ENCODE data around the gene PKD2L1.

PKD2L1 gene

GRCh38 chr10:100364175-100364574 lies 34.1 kb upstream of the PKD2L1 start:
- Histone ChIP-seq H3K4me1 (ENCODE audit: control insufficient read depth in 1 of 2, insufficient read depth in 1 of 2, low read depth in 1 of 2, low read length in 1 of 2) (no peaks in the 10 kb centered on the region), H3K9me3 (no peaks in the 10 kb centered on the region), H3K27ac (no peak overlapping the region), H3K27me3 (no peaks in the 10 kb centered on the region), H3K36me3 (peaks cover 48% of the 10 kb centered on the region), H3K4me3 (ENCODE audit: low read depth in 1 of 2, low read length in 1 of 2) (no peak overlapping the region)
- no peak for TF ChIP-seq CTCF (IDR thresholded peaks at IDR 0.05)

- Histone ChIP-seq H3K4me1 (ENCODE audit: control insufficient read depth in 1 of 2, insufficient read depth in 1 of 2, low read depth in 1 of 2, low read length in 1 of 2) (no peaks in the 10 kb centered on the region), H3K27me3 (no peaks in the 10 kb centered on the region), H3K36me3 (peaks cover 51% of the 10 kb centered on the region), H3K27ac (no peak overlapping the region), H3K9me3 (no peaks in the 10 kb centered on the region), H3K4me3 (ENCODE audit: low read depth in 1 of 2, low read length in 1 of 2) (no peak overlapping the region)
- no peak for TF ChIP-seq CTCF (IDR thresholded peaks at IDR 0.05)
These were observed 32.8 kb upstream of the PKD2L1 start for GRCh38 chr10:100362570-100363496.

GRCh38 chr10:100360234-100360633 lies 30.2 kb upstream of the PKD2L1 start:
- no peaks in the 10 kb centered on the region for H3K9me3 ChIP-seq
- H3K27me3 ChIP-seq = no peaks in the 10 kb centered on the region
- peaks cover 51% of the 10 kb centered on the region for H3K36me3 ChIP-seq
- no peak overlapping the region for H3K27ac ChIP-seq
- no peak overlapping the region for H3K4me3 ChIP-seq (ENCODE audit: low read depth in 1 of 2, low read length in 1 of 2)
- peaks cover 7 to 12% of the 10 kb centered on the region in 2 experiments for H3K4me1 ChIP-seq (ENCODE audit: control insufficient read depth in 1 of 2, insufficient read depth in 1 of 2, low read depth in 1 of 2, low read length in 1 of 2)
- TF ChIP-seq CTCF (IDR thresholded peaks at IDR 0.05) = no peak

- peaks cover 51% of the 10 kb centered on the region for H3K36me3 ChIP-seq
- H3K4me1 ChIP-seq (ENCODE audit: control insufficient read depth in 1 of 2, insufficient read depth in 1 of 2, low read depth in 1 of 2, low read length in 1 of 2) = peaks cover 13 to 18% of the 10 kb centered on the region in 2 experiments
- TF ChIP-seq CTCF (IDR thresholded peaks at IDR 0.05) = no peak
- no peak overlapping the region for H3K4me3 ChIP-seq (ENCODE audit: low read depth in 1 of 2, low read length in 1 of 2)
- no peak overlapping the region for H3K27ac ChIP-seq
- H3K9me3 ChIP-seq = no peaks in the 10 kb centered on the region
- no peaks in the 10 kb centered on the region for H3K27me3 ChIP-seq
These were observed 29.6 kb upstream of the PKD2L1 start for GRCh38 chr10:100359529-100360150.

GRCh38 chr10:100359030-100359432 lies 29.0 kb upstream of the PKD2L1 start:
- Histone ChIP-seq H3K27ac (no peak overlapping the region), H3K4me1 (ENCODE audit: control insufficient read depth in 1 of 2, insufficient read depth in 1 of 2, low read depth in 1 of 2, low read length in 1 of 2) (peaks cover 18 to 23% of the 10 kb centered on the region in 2 experiments), H3K4me3 (ENCODE audit: low read depth in 1 of 2, low read length in 1 of 2) (no peak overlapping the region), H3K36me3 (peaks cover 47% of the 10 kb centered on the region), H3K27me3 (no peaks in the 10 kb centered on the region), H3K9me3 (no peaks in the 10 kb centered on the region)
- TF ChIP-seq CTCF (IDR thresholded peaks at IDR 0.05) = no peak

Data from neutrophil (primary cell).